Small intestine (tissue), 7 donors: ENCODE data around the gene TMEM131. TPM values are rescaled to one million over a fixed set of nuclear protein-coding genes. Genes with fewer than 3 reads are reported as not detected.

ENCODE experiments used
- DNase-seq, 2 donors: peaks; one replicate each; pipeline versions ENCODE4 v3.0.0 to v3.0.0-alpha.2; 2013
- FAIRE-seq: peaks from 2 replicates; lab custom pipeline; 2012; peaks lifted over from hg19 to GRCh38; lab: Jason Lieb, UNC
- H3K27ac ChIP-seq, 3 donors: one replicate each; pipeline ENCODE4 v1.5.1; 2013; ENCODE audit warnings: low read length in 2 of 3, mild to moderate bottlenecking in 2 of 3, control low read depth in 1 of 3, inconsistent platforms in 1 of 3, low read depth in 1 of 3, moderate library complexity in 1 of 3
- H3K27me3 ChIP-seq, 3 donors: one replicate each; pipeline ENCODE4 v1.6.1; 2013; ENCODE audit warnings: low read length in 3 of 3, inconsistent platforms in 1 of 3; ENCODE audit not compliant: control insufficient read depth in 3 of 3, insufficient read depth in 3 of 3
- H3K36me3 ChIP-seq, 3 donors: one replicate each; pipeline ENCODE4 v1.6.1; 2013; ENCODE audit warnings: low read length in 3 of 3, inconsistent platforms in 1 of 3, low read depth in 1 of 3, mild to moderate bottlenecking in 1 of 3, moderate library complexity in 1 of 3; ENCODE audit not compliant: control insufficient read depth in 3 of 3, insufficient read depth in 2 of 3
- H3K4me1 ChIP-seq, 3 donors: one replicate each; pipeline ENCODE4 v1.6.1; 2013; ENCODE audit warnings: low read length in 2 of 3, inconsistent platforms in 1 of 3, low read depth in 1 of 3, mild to moderate bottlenecking in 1 of 3, moderate library complexity in 1 of 3; ENCODE audit not compliant: control insufficient read depth in 3 of 3, insufficient read depth in 2 of 3
- H3K4me3 ChIP-seq, 3 donors: one replicate each; pipeline ENCODE4 v1.5.1; 2013; ENCODE audit warnings: low read length in 3 of 3, control low read depth in 1 of 3, inconsistent platforms in 1 of 3, low read depth in 1 of 3, mild to moderate bottlenecking in 1 of 3, moderate library complexity in 1 of 3
- H3K9me3 ChIP-seq, 2 donors: one replicate each; pipeline ENCODE4 v1.6.1; 2013; ENCODE audit warnings: low read depth in 1 of 2, low read length in 1 of 2; ENCODE audit not compliant: control insufficient read depth in 2 of 2, insufficient read depth in 1 of 2
- WGBS, 3 donors: extraction: QIAGEN DNeasy Blood & Tissue Kit; methylation state at CpG; one replicate each; pipeline ENCODE4 v1.1.7; 2013; 5-methylcytosine and 5-hydroxymethylcytosine counted together
- polyA plus RNA-seq, 4 donors: library from polyadenylated mRNA; stranded (reverse) in 3 of 4; unstranded in 1 of 4; fragments of 200-250 nt in 3 of 4; fragments of 120-200 nt in 1 of 4; gene quantifications; one replicate each; pipeline versions ENCODE4 v1.2.1 to v1.2.3, GENCODE V29; 2013
- donor health status: healthy with polysubstance abuse.
- donor health status: control.
- donor health status: control.
- donor health status: Bipolar disorder and iron deficiency.
- donor health status: healthy.

TMEM131 gene
- polyA plus RNA-seq, 4 donors = 6.5 to 47.7 (median 13.8) TPM

DNA sequence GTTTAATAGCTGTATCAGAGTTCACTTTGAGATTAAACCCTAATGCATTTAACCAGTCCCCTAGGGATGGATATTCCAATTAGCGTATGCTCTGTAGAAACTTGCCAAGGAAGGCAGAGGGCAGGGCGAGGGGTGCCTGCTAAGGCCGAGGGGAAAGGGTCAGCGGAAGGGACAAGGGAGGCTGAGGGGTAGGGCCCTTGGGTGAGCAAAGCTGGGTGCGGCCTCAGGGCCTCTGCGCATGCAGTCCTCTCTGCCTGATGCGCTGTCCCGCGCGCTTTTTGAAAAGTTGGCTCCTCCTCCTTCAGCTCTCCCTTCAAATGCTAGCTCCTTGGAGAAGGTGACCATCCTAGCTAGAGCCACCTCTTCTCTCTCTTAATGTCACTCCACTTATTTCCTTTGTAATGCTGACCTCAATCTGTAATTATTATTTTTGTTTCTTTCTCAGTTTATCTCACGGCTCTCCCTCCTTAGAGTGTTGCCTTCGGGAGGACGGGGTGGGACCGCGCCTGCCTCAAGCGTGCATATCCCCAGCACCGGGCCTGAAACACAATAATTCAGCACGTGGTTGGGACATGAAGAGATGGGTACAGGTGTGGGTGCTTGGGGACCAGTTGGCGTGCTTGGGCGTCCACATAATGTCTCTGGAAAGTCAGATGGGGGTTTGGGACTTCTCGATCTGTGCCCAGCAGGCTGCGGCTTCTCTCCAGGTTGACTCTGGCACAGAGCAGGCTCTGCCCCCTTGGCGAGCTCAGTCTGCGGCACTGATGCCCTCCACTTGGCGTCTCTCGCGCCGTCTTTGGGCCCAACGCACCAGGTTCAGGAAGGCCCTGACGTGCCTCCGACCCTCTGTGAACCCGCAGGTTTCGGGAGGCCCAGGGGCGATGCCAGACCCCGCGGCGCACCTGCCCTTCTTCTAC is 272.3 kb downstream of the TMEM131 start:
- no peaks in the 10 kb centered on the region for H3K36me3 ChIP-seq
- 82 to 92% (median 83%) methylated on average over 36 to 37 of the region's 37 CpGs for WGBS, 3 donors

DNA sequence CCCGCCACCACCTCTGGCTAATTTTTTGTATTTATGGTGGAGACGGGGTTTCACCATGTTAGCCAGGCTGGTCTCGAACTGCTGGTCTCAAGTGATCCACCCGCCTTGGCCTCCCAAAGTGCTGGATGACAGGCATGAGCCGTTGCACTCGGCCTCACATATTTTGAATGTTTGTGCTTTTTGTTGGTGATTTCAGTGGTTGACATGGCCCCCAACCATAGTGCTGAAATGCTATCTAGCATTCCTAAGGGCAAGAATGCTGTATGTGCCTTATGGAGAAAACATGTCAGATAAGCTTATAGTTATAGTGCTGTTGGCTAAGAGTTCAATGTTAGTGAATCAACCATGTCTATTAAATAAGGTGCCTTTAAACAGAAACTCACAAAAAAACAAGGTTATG is 273.5 kb downstream of the TMEM131 start:
- no peaks in the 10 kb centered on the region for H3K36me3 ChIP-seq
- H3K4me1 ChIP-seq = no peaks in the 10 kb centered on the region
- H3K27me3 ChIP-seq = peaks cover 0 to 24% (median 0%) of the 10 kb centered on the region in 3 donors
- H3K4me3 ChIP-seq = no peak overlapping the region
- WGBS, 3 donors = 92 to 100% (median 98%) methylated on average over 6 of the region's 6 CpGs
- FAIRE-seq (no peak), DNase-seq (no peak)
- no peak overlapping the region for H3K27ac ChIP-seq
- no peaks in the 10 kb centered on the region for H3K9me3 ChIP-seq

More for the DNA sequence above, 272.3 kb downstream of the TMEM131 start:
- FAIRE-seq (no peak), DNase-seq (no peak)
- no peak overlapping the region for H3K4me3 ChIP-seq
- H3K27me3 ChIP-seq = peaks cover 0 to 24% (median 0%) of the 10 kb centered on the region in 3 donors
- H3K9me3 ChIP-seq = no peaks in the 10 kb centered on the region
- H3K27ac ChIP-seq = no peak overlapping the region
- H3K4me1 ChIP-seq = no peaks in the 10 kb centered on the region

DNA sequence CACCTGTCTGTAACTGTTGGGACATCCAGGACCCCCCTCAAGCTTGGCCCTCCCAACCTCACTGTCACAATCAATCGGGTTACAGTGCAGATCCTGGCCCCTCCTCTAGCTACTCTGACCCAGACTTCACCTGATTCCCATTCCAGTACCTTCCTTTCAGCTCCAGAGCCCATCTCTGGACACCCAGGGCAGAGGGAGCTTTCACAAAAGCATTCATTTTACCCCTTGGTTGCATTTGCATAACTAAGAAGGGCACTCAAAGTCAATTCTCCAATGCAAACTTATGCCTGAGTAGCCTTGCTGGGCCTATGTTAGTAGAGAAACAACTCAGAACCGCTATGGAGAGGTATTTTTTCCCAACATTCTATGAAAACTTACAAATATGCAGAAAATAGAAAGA is 275.0 kb downstream of the TMEM131 start:
- no peak overlapping the region for H3K4me3 ChIP-seq

GRCh38 chr2:97719362-97720155 is 276.2 kb downstream of the TMEM131 start:
- FAIRE-seq = no peak
- Histone ChIP-seq H3K4me3 (no peak overlapping the region), H3K9me3 (no peaks in the 10 kb centered on the region), H3K27me3 (peaks cover 0 to 18% (median 0%) of the 10 kb centered on the region in 3 donors), H3K4me1 (no peaks in the 10 kb centered on the region), H3K36me3 (no peaks in the 10 kb centered on the region), H3K27ac (peak overlapping the region in 1 of 3 donors; percentile 14)
- WGBS, 3 donors = 92 to 94% (median 93%) methylated on average over 16 of the region's 16 CpGs
- DNase-seq = no peak

More for the DNA sequence above, 275.0 kb downstream of the TMEM131 start:
- Histone ChIP-seq H3K36me3 (no peaks in the 10 kb centered on the region), H3K9me3 (no peaks in the 10 kb centered on the region), H3K4me1 (no peaks in the 10 kb centered on the region), H3K27me3 (peaks cover 0 to 24% (median 0%) of the 10 kb centered on the region in 3 donors), H3K27ac (no peak overlapping the region)
- FAIRE-seq = no peak
- DNase-seq = no peak
- 72 to 77% (median 73%) methylated on average over 2 of the region's 2 CpGs for WGBS, 3 donors

DNA sequence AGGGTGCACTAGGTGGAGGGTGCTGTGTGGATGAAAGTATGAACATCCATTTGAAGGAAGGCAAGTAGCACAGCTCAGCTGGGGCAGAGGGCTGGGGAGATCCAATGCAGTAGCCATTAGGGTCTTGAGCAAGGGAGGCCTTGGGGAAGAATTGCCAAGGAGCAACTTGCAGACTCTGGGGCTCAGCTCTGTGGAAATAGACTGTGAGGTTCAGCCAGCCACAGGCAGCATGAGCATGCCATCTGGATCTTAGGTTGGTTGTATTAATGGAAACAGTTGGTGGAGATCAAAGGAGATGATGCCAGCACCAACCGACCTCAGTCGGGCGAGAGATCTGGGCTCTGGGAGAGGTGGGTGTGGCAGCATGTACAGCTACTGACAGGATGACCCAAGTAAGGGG is 276.8 kb downstream of the TMEM131 start:
- 27 to 59% (median 30%) methylated on average over 3 of the region's 3 CpGs for WGBS, 3 donors
- Histone ChIP-seq H3K27me3 (peaks cover 0 to 12% (median 0%) of the 10 kb centered on the region in 3 donors), H3K9me3 (no peaks in the 10 kb centered on the region), H3K4me1 (no peaks in the 10 kb centered on the region), H3K27ac (peak overlapping the region in 1 of 3 donors; percentile 14), H3K4me3 (no peak overlapping the region), H3K36me3 (no peaks in the 10 kb centered on the region)
- FAIRE-seq = no peak
- no peak for DNase-seq

DNA sequence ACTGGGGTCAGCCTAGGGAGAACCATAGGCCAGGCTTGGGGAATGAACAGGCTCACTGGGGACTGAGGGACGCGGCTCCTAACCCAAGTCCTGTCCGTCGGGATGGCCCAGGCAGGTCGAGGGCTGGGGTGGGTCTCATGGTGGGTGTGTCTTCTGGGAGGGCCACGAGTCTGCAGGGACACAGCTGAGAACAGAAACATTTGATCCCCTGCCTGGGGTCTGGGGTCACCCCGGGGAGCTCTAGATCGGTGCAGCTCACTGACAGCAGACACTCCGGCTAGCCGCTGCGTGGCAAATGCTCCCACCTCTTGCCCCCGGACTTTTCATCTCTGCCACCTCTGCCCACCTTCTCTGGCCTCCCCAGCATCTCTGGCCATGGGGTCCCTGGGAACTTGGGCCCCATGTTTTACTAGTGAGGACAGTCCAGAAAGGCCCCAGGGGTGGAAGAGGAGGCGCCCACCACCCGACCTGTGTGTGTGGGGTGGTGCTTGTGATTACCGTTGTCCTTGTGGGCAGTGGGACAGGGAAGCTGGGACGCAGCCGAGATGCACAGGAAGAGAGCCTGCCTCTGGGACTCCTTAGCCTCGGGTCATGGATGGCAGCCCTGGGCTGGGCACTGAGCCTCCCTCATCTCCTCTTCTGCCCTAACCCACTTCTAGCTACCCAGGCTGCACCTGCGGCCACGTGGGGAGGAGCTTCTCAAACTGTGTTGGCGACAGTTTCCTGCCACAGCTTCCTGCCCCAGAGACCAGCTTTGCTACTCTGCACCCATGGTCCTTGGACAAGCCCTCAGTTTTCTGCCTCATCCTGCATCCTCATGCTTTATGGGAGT is 277.5 kb downstream of the TMEM131 start:
- FAIRE-seq (no peak), DNase-seq (peak in 1 of 2 donors; percentile 51)

DNA sequence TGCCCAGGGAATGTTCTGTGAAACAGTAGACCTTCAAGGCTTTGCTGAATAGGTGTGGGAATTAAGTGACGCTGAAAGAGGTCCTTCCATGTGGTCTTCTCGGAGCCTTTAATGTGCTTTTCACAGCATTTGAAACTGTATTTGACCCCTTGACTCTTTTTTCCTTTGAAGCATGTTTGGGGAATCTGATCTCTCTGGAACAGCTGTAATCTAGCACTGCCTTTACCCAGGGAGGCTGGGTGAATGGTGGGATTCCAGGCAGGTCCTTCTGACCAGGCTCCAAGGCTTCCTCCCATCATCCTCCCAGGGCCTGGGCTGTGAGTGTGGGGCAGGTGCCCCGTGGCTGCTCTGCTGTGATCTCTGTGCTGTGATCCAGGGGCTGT is 278.1 kb downstream of the TMEM131 start:
- DNase-seq (no peak), FAIRE-seq (no peak)
- H3K4me1 ChIP-seq = no peaks in the 10 kb centered on the region
- H3K9me3 ChIP-seq = no peaks in the 10 kb centered on the region
- H3K36me3 ChIP-seq = no peaks in the 10 kb centered on the region
- H3K27me3 ChIP-seq = no peaks in the 10 kb centered on the region
- H3K27ac ChIP-seq = peak overlapping the region in 2 of 3 donors; percentile 32 to 61
- peak overlapping the region in 1 of 3 donors; percentile 38 for H3K4me3 ChIP-seq
- WGBS, 3 donors = 57 to 68% (median 57%) methylated on average over 3 of the region's 3 CpGs

More for the DNA sequence above, 277.5 kb downstream of the TMEM131 start:
- Histone ChIP-seq H3K36me3 (no peaks in the 10 kb centered on the region), H3K27me3 (peaks cover 0 to 5% (median 0%) of the 10 kb centered on the region in 3 donors), H3K9me3 (no peaks in the 10 kb centered on the region), H3K4me1 (no peaks in the 10 kb centered on the region), H3K4me3 (peak overlapping the region in 1 of 3 donors; percentile 38), H3K27ac (peak overlapping the region in 2 of 3 donors; percentile 32 to 61)
- 64 to 68% (median 66%) methylated on average over 21 of the region's 21 CpGs for WGBS, 3 donors
